HG03442 (cell line): ENCODE data around the gene LMBRD1.
"Not testable (repeated sequence)": the region's sequence is repeated elsewhere in the genome, so short reads cannot be mapped to it uniquely, and the experiment has no call there.

Experiments
- ATAC-seq: cut with Tn5 transposase; IDR thresholded peaks from one replicate; pipeline ENCODE4 v1.9.1; 2021; ENCODE audit warnings: mild to moderate bottlenecking, moderate library complexity; ENCODE audit not compliant: unreplicated experiment

Gene LMBRD1

DNA sequence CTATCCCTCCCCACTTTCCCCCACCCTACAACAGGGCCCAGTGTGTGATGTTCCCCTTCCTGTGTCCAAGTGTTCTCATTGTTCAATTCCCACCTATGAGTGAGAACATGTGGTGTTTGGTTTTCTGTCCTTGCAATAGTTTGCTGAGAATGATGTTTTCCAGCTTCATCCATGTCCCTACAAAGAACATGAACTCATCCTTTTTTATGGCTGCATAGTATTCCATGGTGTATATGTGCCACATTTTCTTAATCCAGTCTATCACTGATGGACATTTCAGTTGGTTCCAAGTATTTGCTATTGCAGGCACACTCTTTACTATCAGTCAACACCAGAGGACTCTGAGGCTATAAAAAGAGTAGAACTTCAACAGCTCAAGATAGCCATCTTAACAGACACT is 2.0 kb upstream of the LMBRD1 start:
- ATAC-seq: not testable (repeated sequence)

DNA sequence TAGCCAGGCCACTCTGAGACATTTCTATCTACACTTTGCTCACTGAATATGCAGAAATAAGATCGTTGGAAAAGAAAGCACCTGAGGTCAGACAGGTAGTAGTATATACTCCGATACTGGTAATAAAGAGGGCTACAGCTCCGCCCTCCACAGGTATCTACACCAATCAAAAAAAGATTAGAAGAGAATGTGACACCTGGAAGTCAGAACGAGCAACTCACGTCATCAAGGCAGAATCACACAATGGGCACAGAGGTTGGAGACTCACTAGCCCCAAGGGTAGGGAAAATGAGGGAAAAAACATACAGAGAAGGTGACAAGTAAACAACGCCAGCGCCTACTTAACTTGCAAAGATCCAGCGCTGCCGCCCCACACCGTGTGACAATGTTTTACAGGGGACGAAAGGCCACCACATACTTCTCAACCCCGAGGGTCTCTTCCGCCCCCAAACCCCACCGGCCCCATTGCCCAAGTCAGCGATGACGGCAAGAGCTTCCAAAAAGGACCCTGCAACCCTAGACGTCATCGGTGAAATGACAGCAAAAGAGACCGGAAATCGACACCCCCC is 653 bp downstream of the LMBRD1 start:
- ATAC-seq: peak; percentile 20

DNA sequence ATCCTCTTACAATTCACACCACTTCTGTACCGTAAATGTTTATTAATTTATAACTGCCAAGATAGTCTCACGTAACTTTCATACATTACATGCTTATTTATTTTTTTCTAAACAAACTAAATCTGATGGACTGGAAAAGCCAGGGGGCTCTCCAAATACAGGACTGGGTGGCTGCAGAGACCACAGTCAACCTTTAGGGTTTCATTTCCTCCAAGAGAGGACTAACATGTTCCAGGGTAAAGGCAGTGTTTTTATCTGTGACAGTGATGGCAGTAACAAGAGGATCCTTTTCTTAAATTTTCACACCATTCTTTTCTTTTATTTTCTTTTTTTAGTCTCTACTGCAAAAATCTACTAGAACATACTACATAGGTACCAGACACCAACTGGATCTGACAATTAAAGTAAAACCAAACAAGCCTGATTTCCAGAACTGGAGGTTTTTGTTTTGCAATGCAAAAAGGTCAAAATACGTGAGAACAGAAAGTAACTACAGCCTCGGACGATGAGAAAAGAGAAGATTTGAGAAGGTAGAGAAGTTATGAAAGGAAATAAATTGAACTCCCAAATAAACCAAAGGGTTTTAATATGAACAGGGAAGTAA is 1.2 kb downstream of the LMBRD1 start:
- ATAC-seq: peak; percentile 34

DNA sequence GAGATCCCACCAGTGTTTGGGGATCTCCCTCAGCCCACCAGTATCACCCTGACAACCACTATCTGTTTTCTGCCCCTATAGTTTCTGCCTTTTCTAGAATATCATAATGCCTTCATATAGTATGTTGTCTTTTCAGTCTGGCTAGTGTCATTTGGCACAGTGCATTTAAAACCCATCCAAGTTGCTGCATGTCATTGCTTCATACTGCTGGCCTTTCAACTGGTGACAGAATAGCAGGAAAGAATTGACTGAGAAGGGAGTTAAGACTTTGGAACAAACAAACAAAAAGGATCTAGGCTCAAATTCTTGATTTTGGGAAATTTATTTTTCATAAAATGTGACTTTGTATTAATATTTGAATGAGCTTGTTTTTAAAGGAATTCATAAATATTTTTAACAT is 4.5 kb downstream of the LMBRD1 start:
- ATAC-seq: no peak

DNA sequence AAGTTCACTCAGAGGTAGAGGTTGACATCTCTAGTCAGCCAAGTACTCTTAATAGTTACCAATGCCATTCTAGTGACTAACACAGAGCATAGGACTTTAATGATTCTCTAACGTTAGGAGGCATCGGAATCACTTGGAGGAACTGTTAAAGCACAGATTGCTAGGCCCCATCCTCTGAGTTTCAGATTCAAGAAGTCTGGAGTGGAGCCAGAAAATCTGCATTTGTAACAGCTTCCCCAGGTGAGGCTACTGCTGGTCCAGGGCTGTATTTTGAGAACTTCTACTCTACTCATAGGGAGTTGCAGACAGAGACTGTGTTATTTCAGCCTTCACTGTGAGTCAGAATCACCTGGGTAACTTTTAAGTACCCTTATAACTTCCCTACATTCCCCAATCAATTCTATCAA is 5.7 kb downstream of the LMBRD1 start:
- peak; percentile 34 for ATAC-seq

DNA sequence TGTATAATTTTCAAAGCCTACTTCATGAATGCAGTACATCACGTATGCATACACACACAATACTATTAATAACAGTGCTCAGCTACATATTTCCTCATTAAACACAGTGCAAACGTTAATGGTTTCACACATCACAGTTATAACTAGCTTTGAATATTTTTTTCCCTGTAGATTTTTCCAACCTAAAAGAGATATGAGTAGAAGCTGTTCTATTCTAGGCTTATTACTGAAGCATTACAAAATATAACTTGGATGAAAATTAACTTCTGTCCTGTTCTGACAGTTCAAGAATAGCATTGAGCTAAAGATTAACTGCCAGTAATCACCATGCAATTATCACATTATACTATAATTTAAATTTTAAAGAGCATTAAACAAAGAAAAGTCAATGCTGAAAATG is 6.2 kb downstream of the LMBRD1 start:
- ATAC-seq: no peak

DNA sequence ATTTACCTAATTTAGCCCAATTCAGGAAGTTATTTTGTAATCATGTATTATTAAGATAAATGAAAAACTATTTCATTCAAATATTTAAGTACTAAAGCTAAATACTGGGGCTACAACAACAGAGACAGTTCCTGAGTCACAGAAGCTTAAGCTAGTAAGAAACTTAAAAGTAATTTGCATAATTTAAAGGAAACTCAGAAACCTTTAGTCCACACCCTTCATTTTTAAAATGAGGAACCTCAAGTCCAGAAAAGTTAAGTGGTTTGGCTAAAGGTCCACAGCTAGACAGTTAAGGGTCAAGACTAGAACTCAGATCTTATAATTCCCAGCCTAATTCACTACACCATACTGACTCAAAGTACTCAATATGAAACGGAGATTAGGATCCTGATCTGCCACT is 7.2 kb downstream of the LMBRD1 start:
- ATAC-seq: no peak

DNA sequence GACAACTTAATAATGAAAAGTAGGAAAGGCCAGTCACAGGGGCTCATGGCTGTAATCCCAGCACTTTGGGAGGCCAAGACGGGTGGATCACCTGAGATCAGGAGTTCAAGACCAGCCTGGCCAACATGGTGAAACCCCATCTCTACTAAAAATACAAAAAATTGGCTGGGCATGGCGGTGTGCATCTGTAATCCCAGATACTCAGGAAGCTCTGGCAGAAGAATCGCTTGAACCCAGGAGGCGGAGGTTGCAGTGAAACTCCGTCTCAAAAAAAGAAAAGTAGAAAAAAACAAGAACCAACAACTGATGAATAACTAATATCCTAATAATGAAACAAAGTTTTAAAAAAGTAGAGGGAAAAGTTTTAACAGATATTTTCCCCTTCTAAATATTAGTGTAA is 9.4 kb downstream of the LMBRD1 start:
- ATAC-seq: not testable (repeated sequence)

DNA sequence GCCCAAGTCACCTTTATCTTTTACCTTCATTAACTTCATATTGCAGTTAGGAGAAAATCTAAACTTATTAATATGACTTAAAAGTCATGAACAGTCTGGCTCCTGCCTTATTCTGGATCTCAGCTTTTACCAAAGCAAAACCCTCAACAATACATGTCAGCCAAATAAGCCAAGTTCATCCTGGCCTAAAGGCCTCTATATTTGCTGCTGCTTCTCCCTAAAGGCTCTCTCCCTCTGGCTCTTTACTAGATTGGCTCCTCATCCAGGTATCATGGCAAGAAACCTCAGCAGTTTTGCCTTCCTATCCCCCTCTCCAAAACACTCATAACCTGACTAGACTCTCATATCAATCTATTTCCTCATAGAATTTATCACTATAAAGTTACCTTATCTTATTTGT is 11.1 kb downstream of the LMBRD1 start:
- no peak for ATAC-seq

DNA sequence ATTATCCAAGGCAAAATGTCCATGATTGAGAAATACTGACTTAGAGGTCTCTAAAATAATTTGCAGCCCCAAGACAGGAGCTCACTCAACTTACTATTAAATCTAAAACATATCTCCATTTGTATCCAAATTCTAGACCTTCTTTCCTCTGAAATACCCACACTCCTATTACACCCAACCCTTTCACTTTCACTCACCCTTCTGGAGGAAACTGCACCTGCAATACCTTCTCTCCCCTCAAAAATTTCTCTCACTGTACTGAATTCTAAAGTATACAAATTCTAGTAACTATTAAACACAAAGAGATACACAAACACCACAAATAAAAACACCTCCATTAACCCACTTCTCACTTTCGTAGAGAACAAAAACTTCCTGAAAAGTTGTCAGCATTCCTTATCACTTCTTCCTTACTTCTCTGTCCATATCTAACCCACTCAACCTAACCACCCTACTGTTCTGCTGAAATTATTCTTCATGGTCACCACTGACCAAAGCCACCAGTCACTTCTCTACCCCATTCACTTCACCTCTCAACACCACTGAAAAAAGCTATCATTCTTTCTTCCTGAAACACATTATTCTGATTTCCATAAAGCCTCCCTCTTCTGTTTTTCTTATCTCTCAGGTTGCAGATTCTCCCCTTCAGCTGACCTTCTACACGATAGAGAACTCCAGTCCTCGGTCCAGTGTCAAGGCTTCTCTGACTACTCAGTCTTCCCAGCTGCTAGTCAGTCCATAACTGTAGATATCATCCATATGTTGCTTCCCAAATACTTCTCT is 12.0 kb downstream of the LMBRD1 start:
- peak; percentile 75 for ATAC-seq

DNA sequence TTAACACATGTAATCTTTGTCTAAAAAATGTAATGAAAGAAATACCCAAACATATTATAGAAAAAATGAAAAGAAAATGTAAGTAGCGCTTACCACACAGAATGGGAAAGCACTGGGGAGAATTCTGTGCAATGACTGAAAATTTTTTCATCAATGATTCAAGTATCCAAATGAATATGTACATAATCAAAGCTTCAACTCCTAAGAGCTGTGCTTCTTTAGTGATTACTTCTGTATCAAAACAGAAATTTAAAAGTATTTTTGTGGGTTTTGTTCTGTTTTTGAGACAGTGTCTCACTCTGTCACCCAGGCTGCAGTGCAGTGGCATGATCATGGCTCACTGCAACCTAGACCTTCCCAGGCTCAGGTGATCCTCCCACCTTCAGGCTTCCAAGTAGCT is 13.7 kb downstream of the LMBRD1 start:
- no peak for ATAC-seq

DNA sequence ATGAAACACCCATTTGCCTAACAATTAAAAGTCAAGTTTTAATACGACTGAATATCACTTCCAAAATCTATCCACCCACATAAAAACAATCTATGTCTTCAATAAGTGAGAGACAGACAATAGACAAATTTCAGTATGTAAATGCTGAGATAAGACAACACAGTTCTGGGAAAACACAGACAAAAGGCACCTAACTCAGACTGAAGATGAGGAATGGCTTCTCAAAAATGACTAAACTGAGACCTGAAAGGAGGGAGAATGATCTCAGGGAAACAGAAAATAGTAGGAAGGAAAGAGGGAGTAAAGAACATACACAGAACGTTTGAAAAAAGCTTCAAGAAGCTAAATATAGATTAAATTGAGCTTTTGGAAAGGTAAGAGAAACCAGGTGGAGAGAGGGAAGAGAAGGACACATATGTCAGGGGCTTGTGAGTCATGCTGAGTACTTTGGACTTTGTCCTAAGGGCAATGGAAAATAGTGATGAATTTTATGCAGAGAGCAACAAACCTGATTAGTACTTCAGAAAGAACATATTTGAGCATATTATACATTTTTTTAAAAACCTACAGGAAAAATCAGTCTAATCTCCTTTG is 16.1 kb downstream of the LMBRD1 start:
- no peak for ATAC-seq

DNA sequence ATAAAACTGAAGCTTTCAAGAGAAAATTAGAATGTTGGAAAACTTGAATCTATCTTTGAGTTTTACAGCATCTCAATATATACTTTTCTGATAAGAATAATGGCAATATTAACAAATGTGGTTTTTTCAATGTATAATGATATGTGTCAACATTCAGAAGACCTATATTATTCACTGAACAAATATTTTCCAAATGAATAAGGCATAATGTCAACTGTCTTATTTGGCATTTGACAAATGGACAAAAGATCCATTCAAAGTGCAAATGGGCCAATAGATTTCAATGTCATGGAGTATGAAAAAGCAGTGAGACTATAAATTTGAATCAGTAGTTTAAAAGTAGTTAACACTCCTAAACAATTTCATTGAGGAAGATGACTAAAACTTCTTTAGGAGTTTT is 20.9 kb downstream of the LMBRD1 start:
- no peak for ATAC-seq

DNA sequence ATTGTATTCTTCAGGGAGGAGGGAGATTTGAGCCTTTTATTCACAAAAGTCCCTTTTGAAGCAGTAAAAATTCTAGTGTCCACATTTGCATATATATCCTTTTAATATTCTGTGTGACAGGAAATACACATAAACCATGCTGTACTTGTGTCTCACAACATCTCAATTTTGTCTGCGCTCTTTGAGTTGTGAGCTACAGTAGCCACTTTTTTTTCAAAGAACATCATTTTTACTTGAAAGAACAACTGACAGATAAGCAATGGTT is 21.3 kb downstream of the LMBRD1 start:
- ATAC-seq: no peak

DNA sequence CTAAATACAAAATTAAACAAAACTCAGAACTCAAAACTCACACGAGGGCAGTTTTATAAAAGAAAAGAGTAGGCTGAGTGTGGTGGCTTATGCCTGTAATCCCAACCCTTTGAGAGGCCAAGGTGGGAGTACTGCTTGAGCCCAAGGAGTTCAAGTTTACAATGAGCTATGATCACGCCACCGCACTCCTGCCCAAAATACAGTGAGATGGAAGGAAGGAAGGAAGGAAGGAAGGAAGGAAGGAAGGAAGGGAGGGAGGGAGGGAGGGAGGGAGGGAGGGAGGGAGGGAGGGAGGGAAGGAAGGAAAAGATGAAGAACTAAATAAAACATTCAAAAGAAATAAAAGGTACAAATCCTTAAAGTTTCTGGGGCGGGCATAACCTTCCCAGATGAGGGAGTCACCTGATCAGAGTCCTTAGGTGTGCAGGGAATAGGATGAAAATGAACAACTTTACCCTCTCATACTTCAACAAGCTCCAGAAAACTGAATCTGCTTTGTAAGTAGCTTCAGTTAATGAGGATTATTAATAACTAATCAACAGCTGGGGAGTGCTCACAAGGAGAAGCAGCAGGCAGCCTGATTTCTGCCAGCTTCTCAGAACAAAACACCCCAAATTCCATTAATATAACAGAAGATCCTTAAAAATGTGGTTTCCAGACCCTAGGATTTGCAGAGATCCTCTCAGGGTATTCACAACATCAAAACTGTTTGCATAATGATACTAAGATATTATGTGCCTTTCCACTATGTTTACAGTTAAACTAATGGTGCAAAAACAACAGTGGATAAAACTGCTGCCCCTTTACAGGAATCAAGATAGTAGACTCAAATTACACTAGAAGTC is 21.8 kb downstream of the LMBRD1 start:
- ATAC-seq: no peak

DNA sequence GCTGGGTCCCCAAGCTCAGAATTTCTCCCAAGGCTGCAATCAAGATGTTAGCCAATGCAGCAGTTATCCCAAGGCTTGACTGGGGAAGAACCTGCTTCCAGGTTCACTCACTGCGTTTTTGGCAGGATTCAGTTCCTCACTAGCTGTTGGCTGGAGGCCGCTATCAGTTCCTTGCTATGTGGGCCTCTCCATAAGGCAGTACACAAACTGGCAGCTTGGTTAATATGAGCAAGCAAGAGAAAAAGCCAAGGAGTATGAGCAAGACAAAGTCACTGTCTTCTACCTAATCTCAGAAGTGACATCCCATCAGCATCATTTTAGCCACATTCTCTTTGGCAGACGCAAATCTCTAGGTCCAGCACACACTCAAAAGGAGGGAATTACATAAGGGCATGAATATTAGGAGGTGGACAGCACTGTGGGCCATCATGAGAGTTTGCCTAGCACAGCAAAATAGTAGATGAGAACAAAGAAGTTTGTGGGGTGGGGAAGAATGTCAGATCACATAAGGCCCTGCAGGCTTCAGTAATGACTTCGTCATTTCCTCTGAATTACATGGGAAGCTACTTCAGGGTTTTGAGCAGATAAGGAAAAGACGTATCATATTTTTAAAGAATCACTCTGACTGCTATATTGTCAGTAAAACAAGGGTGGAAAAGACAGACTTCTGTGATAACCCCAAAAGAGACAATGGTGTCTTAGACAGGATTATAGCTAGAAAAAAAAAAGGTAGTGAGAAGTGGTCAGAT is 25.5 kb downstream of the LMBRD1 start:
- ATAC-seq: no peak

DNA sequence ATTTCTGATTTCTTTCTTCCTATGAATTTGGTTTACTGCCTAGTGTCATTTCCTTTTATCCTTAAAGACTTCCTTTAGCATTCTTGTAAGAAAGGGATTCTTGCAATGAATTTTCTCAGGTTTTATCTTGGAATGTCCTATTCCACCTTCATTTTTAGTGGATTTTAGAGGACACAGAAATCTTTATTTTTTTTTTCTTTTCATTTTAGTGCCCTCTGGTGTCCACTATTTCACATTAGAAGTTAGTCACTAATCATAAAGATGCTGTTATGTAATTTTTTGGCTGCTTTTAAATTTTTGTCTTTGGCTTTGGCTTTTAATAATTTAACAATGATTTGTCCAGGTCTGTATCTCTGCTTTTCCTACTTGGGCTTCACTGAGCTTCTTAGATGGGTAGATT is 28.1 kb downstream of the LMBRD1 start:
- ATAC-seq: no peak

DNA sequence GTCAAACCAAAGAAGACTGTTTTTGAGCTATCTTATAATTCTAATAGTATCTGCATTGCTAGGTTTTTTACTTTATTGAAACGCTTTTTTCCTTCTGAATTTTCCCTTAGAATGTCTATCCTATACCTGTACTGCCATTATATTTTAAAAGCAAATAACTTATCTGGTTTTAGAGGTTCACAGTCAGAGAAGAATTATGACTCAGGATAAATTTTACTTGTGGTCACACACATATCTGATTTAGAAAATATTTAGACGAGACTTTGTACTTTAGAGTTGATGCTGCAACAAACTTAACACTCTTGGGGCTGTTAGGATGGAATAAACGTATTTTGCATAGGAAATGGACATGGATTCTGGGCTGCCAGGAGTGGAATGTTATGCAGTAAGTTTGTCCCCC is 33.0 kb downstream of the LMBRD1 start:
- no peak for ATAC-seq

DNA sequence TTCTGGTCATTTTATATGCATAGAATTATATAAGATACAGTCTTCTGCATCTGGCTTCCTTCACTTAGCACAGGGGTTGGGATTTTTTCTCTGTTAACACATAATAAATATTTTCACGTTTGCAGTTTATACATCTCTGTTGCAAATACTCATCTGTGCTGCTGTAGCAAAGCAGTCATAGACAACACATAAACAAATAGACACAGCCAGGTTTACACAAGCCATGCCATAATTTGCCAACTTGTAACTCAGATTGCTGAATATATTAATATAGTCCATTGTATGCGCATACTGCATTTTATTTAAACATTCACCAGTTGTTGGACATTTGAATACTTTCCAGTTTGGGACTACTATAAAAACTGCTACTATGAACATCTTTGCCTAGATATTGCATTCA is 35.0 kb downstream of the LMBRD1 start:
- no peak for ATAC-seq

DNA sequence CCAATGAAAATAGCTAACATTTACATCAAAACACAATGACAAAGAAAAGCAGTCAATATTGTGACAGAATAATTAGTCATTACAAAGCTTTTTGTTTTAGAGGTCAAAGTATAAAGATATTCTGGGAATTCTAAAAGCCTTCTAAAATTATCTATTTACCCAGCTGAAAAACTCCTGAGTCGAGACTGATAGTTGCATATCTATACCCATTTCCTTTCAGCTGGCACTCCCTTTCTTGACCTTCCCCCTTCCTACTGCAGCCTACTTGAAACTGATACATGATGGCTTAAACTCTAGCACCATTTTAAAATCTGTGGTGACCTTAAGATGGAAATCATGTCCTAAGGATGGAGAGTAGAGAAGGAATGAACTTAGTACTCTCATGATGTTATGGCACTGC is 38.6 kb downstream of the LMBRD1 start:
- ATAC-seq: no peak

DNA sequence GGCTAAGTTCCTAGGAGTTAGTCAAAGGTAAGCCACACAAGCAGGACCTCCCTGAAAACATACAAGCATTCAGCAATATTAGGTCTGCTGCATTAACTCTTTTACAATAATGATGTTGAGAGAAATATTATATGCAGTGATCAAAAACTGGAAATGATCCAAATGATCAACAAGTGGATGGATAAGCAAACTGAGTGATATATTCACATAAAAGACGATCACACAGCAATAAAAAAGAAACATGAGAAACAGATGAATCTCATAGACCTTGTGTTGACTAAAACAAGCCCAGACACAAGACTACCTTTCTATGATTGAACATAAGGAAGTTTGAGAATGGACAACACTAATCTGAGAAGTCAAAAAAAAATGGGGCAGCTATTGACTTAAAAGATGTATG is 39.9 kb downstream of the LMBRD1 start:
- no peak for ATAC-seq
